Esophagus muscularis mucosa (tissue), 4 donors: ENCODE measurements around the gene CCDC61. TPM values are rescaled to one million over a fixed set of nuclear protein-coding genes. Genes with fewer than 3 reads are reported as not detected.

ENCODE experiments used
- DNase-seq: peaks from one replicate; pipeline ENCODE4 v3.0.0-alpha.2; 2017; ENCODE audit errors: extremely low spot score
- H3K27ac ChIP-seq, 4 donors: fragments of 200-600 bp; sonication (generic); replicated peaks in 1 of 4; 1 replicate in 3 of 4; 2 replicates in 1 of 4; pipeline ENCODE4 v1.5.1; 2016 to 2019; ENCODE audit warnings: mild to moderate bottlenecking in 1 of 4
- H3K27me3 ChIP-seq, 4 donors: fragments of 200-600 bp; sonication (generic); one replicate each; pipeline versions ENCODE4 v1.5.1 to v1.6.0; 2016 to 2019
- H3K36me3 ChIP-seq, 4 donors: fragments of 200-600 bp; sonication (generic); one replicate each; pipeline ENCODE4 v1.5.1; 2016 to 2019
- H3K4me1 ChIP-seq, 4 donors: fragments of 200-600 bp; sonication (generic); one replicate each; pipeline ENCODE4 v1.5.1; 2016 to 2019
- H3K4me3 ChIP-seq, 4 donors: fragments of 200-600 bp; sonication (generic); 1 replicate in 2 of 4; 2 replicates in 2 of 4; pipeline ENCODE4 v1.5.1; 2016 to 2019; ENCODE audit warnings: mild to moderate bottlenecking in 4 of 4, moderate library complexity in 1 of 4
- H3K9me3 ChIP-seq, 4 donors: fragments of 200-600 bp; sonication (generic); 1 replicate in 3 of 4; 2 replicates in 1 of 4; pipeline ENCODE4 v1.5.1; 2016 to 2019
- CTCF ChIP-seq, 3 experiments: fragments of 200-600 bp in 2 of 3; fragments of 450-650 bp in 1 of 3; sonication (generic) in 2 of 3; IDR thresholded peaks; one replicate each; pipeline ENCODE4 v1.5.1; 2017 to 2019; ENCODE audit warnings: antibody characterized with exemption in 3 of 3, mild to moderate bottlenecking in 2 of 3, moderate library complexity in 1 of 3
- EP300 ChIP-seq: sonication (generic); formaldehyde crosslinking; IDR thresholded peaks from one replicate; pipeline ENCODE4 v1.6.1; 2017; ENCODE audit warnings: antibody characterized with exemption
- POLR2A ChIP-seq: fragments of 450-650 bp; IDR thresholded peaks from one replicate; pipeline ENCODE4 v1.6.1; 2017; ENCODE audit warnings: antibody characterized with exemption, moderate library complexity, mild to moderate bottlenecking, low read depth
- POLR2AphosphoS5 ChIP-seq, 2 donors: sonication (generic); formaldehyde crosslinking; IDR thresholded peaks; one replicate each; pipeline ENCODE4 v1.6.1; 2017; ENCODE audit warnings: antibody characterized with exemption in 2 of 2
- WGBS: methylation state at CpG from one replicate; pipeline ENCODE4 v1.1.5; 2018; 5-methylcytosine and 5-hydroxymethylcytosine counted together
- intact Hi-C: fragments of 100-400 bp; cut with DNase I; formaldehyde crosslinking; loops from one replicate; pipeline ENCODE4 v1.15.1; 2023
- total RNA-seq, 4 donors: library from RNA; depleted of rRNA; stranded (reverse); fragments of >200 nt; gene quantifications; one replicate each; pipeline versions ENCODE4 v1.1.0 to v1.2.1, GENCODE V29; 2016

CCDC61 gene
- total RNA-seq, 4 donors from 2014 or later, result 5.3 to 9.6 (median 8.6) TPM

GRCh38 chr19:45981350-45981749, 13.9 kb upstream of the CCDC61 start:
- intact Hi-C loops, result no loop called here
- H3K27me3 ChIP-seq, result peaks cover 0 to 50% (median 0%) of the 10 kb centered on the region in 4 donors

GRCh38 chr19:45985321-45985720, 9.9 kb upstream of the CCDC61 start:
- peaks cover 0 to 47% (median 0%) of the 10 kb centered on the region in 4 donors for H3K27me3 ChIP-seq
- H3K9me3 ChIP-seq, result no peaks in the 10 kb centered on the region
- TF ChIP-seq EP300, result no peak
- no peak for TF ChIP-seq POLR2A
- TF ChIP-seq CTCF (IDR thresholded peaks at IDR 0.05), result no peak
- TF ChIP-seq POLR2AphosphoS5 (IDR thresholded peaks at IDR 0.05), result no peak
- H3K27ac ChIP-seq, result no peak overlapping the region
- H3K4me3 ChIP-seq, result no peak overlapping the region
- WGBS, result 80% methylated on average over 7 of the region's 7 CpGs
- DNase-seq, result no peak
- H3K36me3 ChIP-seq, result no peaks in the 10 kb centered on the region
- intact Hi-C loops, result no loop called here
- no peaks in the 10 kb centered on the region for H3K4me1 ChIP-seq

More at GRCh38 chr19:45981350-45981749, 13.9 kb upstream of the CCDC61 start:
- TF ChIP-seq POLR2A, result no peak
- no peak for TF ChIP-seq POLR2AphosphoS5 (IDR thresholded peaks at IDR 0.05)
- no peak for TF ChIP-seq EP300
- no peak for TF ChIP-seq CTCF (IDR thresholded peaks at IDR 0.05)
- Histone ChIP-seq H3K27ac (no peak overlapping the region), H3K4me1 (no peaks in the 10 kb centered on the region), H3K36me3 (no peaks in the 10 kb centered on the region), H3K9me3 (no peaks in the 10 kb centered on the region), H3K4me3 (no peak overlapping the region)
- no peak for DNase-seq
- 42% methylated on average over 2 of the region's 2 CpGs for WGBS

- Histone ChIP-seq H3K9me3 (no peaks in the 10 kb centered on the region), H3K4me3 (no peak overlapping the region), H3K27ac (no peak overlapping the region), H3K27me3 (peaks cover 0 to 24% (median 0%) of the 10 kb centered on the region in 4 donors), H3K4me1 (peaks cover 6 to 9% (median 6%) of the 10 kb centered on the region in 4 donors), H3K36me3 (no peaks in the 10 kb centered on the region)
- no peak for DNase-seq
- WGBS, result 85% methylated on average over 12 of the region's 12 CpGs
- intact Hi-C loops, result loop anchor here (10.0 kb wide), 1 partner anchor 85 kb away; the partner anchor contains the start of gene MYPOP
- TF ChIP-seq POLR2A (no peak), POLR2AphosphoS5 (IDR thresholded peaks at IDR 0.05) (peak in 1 of 2 donors; percentile 17), EP300 (no peak)
Measured at GRCh38 chr19:45990113-45990728, 5.0 kb upstream of the CCDC61 start.

GRCh38 chr19:45994456-45994997, 740 bp upstream of the CCDC61 start:
- H3K27ac ChIP-seq, result peak overlapping the region in 3 of 4 donors; percentile 23 to 55 (median 35)
- 5% methylated on average over 8 of the region's 8 CpGs for WGBS
- no peak for DNase-seq

More at GRCh38 chr19:45994456-45994997, 740 bp upstream of the CCDC61 start:
- Histone ChIP-seq H3K36me3 (peaks cover 0 to 8% (median 0%) of the 10 kb centered on the region in 4 donors), H3K27me3 (peaks cover 0 to 24% (median 4%) of the 10 kb centered on the region in 4 donors), H3K4me3 (peak overlapping the region; percentile 68 to 94 (median 74)), H3K4me1 (peaks cover 16 to 22% (median 20%) of the 10 kb centered on the region in 4 donors), H3K9me3 (no peaks in the 10 kb centered on the region)
- TF ChIP-seq POLR2A (no peak), POLR2AphosphoS5 (IDR thresholded peaks at IDR 0.05) (no peak), CTCF (IDR thresholded peaks at IDR 0.05) (no peak), EP300 (no peak)
- intact Hi-C loops, result loop anchor here (10.0 kb wide), 1 partner anchor 90 kb away; the partner anchor contains the start of gene MYPOP
